Stimulated activated CD4-positive, alpha-beta T cell treated with anti-CD3 and anti-CD28 coated beads, Interleukin-15, amount 100 ng/mL, for 1 hour (primary cell): ENCODE measurements around the gene GDNF.
"Not testable (repeated sequence)": the region's sequence is repeated elsewhere in the genome, so short reads cannot be mapped to it uniquely, and the experiment has no call there.

Experiments used
- DNase-seq, 2 donors: peaks; one replicate each; pipeline ENCODE4 v3.0.0-alpha.2; 2020; ENCODE audit warnings: low read depth in 1 of 2, low spot score in 1 of 2

GDNF gene, protein sequence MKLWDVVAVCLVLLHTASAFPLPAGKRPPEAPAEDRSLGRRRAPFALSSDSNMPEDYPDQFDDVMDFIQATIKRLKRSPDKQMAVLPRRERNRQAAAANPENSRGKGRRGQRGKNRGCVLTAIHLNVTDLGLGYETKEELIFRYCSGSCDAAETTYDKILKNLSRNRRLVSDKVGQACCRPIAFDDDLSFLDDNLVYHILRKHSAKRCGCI

DNA sequence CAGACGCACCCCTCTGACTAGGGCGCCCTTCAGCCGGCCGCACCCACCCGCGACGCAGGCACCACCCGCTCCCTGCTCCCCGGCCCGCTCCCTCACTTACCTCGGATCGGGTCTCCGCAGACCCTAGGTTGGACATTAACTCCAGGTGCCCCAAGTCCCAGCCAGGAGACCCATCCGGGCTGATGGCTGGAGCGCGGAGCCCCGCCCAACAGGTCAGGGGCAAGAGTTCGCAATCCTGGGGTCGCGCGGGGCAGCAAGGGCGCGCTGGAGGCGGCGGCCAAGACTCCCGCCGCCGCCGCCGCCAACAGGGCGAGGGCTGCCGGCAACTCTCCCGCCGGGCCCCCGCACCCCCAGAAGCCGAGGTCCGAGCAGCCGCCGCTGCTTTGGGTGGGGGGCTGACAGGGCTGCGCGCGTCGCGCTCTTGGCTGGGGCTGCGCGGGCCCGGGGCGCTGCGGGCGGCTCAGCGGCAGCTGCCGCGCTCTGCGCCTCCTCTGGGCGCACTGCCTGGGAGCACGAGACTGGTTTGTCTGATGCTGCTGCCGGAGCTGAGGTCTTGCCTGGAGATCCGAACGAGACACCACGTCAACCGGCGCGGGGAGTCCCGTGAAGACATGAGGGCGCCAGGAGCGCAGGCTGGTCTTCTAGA, at the start of gene GDNF:
TSS of gene GDNF (minus strand) at position 635 of the 646 bp plus-strand sequence. CDS start 5,245 bp downstream, outside the sequence.
- no peak for DNase-seq

DNA sequence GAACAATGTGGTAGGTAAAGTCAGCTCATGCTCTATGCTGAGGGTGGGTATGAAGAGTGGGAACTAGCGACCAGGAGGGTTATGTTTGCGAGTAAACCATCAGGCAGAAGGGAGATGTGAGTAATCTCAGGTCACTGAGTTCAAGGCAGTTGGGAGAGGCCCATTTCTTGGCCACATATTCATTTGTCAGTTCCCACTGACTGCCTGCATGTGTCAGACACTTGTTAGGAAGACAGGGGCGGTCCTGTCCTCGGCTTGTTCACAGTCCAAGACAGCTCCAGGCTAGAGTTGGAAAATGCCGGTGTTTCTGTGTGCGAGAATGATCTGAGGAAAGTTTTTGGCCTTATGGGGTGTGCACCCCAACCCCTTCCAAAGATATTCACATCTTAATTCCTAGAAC, 48.6 kb upstream of the GDNF start:
- DNase-seq, result no peak

DNA sequence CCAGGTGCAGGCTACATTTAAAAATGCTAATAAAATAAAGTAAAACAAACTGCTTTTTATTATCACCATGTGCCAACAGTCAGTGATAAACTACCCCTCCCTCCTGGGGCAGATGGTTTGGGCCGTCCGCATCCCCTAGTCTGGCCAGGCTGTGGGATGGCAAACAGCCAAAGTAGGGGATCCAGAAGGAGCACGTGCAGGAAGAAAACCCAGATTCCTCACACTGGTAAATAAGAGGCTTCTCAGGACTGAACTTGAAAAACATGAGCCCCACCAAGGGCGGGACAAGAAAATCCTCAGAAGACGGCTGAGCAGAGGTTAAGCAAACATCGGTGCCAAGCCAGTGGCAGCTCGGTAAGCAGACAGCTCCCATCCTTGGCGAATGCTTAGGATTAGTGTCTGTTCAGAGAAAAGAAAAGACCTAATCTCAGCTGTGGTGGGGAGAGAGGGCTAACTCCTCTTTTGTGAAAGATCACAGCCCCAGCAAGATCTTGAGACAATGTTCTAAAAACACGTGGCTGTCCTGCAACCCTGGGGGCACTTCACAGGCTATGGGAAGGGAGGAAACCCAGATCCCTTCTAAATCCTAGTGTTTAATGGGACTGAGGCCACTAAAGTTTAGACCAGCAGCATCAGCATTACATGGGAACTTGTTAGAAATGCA, 46.5 kb upstream of the GDNF start:
- DNase-seq, result no peak

DNA sequence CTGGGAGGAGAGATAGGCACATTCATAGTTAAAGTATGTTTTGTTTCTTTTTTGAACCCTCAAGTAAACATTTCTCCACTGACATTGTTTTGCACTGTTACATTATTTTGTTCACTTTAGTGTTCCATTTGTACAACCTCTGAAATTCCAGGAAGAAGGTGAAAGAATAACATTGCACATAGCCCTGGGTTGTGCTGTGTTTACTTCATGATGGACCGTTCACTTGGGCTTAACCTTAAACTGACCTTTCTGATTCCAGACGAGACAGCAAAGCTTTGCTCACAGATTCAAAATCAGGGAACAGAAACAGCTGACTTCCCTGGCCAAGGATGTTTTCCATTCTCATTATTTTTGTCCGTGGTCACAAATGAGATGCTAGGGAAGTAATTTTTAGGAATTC, 42.8 kb upstream of the GDNF start:
- no peak for DNase-seq

DNA sequence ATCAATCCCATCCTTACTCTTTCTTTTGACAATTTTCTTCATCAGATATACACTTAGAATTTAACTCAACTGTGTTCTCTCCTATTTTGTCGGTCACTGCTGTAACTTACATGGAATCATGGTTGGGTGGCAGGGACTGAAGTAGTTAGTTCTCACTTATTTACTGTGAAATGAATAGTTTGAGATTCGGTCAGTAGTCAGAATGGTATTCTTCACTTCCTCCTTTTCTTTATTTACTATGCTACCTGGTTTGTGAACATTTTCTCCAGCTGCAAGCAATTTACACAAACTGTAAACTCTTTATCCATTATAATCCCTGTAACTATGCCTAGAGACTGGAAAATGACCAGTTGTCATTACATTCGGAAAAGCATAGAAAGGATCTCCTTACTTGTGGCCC, 41.5 kb upstream of the GDNF start:
- no peak for DNase-seq

DNA sequence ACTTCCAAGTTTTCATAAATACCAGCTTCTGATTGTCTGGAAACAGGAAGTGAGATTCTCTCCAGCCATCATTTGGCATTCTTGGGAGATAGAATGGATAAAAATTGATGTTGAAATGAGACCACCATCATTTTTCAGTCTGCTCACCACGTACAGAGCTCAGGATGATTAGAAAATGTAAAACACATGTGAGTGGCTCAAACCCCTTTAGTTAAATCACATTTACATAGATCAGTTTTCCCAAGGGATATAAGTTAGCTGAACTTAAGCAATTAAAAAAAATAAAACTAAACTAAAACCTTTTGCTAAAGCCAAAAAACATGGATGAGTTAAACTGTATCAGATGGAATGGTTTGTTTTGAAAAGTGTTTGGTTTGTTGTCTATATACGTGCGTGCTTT, 37.1 kb upstream of the GDNF start:
- DNase-seq, result no peak

DNA sequence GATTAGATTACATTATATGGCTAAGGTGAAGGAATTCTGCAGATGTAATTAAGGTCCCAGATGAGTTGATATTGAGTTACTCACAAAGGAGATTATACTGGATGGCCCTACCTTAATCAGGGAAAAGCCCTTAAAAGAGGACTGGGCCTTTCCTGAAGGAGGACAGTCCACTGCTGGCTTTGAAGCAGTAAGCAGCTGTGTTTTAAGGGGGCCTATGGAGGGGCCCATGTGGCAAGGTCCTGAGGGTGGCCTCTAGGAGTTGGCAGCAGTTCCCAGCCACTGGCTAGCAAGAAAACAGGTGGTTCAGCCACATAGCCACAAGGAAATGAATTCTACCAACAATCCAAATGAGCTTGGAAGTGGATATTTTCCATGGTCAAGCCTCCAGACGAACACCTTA, 36.4 kb upstream of the GDNF start:
- DNase-seq, result no peak

DNA sequence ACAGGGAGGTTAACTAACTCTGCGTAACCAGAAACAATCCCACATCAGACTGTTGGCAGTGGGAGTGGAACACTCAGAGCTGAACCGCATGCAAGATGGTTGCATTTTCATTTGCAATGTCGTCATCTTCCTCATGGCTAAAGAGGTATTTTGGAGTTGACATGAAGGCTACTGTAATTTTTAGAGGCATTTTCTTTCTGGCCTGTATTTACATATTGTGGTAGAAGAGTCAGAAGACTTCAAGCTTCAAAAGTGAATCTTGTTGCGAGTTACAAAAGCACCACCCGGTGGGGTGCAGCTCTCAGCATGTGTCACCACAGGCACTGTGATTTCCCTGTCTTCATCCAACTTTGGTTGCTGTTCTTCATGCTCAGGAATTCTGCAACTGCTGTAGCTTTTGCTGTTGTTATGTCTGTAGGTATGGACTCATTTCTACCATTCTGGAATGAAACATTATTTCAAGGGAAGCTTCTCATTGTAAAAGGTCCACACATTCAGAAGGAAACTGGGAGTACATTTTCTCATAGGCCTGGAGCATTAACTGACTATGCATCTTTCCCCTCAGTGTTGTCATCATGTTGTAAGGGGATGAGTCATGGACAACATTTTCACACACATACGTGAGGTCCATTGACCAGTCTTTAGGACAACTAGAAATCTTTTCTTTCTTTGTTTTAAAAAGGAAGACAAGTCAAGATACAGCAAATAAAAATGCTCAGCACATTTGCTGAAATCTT, 35.4 kb upstream of the GDNF start:
- DNase-seq, result no peak

DNA sequence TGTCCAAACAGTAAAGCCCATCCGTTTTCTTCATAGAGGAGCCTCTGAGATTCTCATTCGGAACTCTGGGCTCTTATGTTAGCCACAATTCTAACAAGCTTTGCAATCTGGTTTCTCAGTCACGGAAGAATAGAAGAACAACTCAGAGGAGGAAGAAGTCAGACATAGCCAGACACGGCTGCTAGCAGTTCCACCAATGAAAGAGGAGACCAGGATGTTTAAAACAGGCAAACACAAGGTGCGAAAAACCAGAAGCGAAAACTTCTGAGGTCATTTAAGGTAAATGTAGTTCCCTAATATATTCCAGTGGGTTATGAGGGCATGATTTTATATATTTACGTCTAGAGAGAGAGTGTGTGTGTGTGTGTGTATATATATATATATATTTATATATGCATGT, 34.1 kb upstream of the GDNF start:
- no peak for DNase-seq

DNA sequence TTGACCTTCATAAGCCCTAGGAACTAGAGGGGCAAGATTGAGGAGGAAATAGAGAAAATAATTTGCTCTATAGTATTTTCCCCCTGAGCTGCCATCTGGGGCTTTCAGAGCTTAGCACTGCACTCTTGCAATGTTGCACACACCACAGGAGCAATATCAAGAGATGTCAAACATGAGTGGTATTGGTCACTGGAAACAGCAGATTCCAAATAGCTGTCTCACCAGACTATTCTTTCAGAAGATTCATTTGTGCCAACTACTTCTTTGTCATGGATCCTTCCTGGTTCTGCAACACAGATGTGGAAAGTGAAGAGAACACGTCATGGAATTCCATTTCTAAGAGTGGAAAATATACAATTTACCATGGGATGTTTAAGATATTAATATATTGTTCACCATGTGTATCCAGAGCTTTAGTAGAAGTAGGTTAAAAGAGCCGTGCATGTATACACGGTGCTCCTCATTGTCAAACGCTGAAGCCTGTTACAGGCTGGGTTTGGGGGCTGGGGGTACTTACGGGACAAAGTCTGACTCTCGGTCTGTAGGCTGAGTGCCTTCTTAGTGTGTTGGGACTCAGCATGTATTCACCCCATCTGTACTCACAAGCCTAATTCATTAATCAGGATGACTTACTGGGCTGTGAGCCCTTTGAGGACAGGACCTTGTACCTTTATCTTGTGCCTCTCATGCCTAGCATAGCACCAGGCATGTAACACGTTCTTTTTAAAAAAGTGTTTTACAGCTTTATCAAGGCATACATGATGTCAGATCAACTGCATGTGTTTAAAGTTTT, 31.4 kb upstream of the GDNF start:
- DNase-seq, result no peak

DNA sequence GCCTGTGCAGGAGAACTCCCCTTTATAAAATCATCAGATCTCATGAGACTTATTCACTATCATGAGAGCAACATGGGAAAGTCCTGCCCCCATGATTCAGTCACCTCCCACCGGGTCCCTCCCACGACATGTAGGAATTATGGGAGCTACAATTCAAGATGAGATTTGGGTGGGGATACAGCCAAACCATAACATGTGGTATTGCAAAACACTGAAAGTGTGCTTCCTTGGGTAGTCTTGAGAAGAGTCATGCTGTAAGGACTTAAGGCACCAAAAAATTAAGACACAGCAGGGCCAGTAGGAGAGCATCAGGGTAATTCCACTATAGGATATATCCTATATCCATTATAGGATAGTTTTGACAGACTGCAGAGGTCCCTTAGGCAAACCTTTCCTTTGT, 29.4 kb upstream of the GDNF start:
- no peak for DNase-seq

DNA sequence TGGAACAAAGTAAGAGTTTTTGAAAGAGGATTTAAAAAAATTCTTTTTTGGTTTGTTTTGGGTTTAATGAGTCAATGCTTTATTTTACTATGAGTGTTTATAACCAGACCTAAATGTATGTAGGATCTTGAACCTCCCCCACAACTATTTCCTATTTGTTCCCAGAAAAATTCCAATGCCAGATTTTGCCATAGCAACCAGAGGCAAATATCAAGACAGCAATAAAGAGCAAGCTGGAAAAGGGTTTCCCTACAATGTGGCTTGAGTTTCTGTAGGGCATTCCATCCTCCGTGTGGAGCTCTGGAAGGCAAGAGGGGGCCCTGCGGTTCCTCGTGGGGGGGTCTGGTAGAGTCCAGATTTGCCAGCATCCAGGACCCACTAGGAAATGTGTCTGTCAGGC, 27.8 kb upstream of the GDNF start:
- no peak for DNase-seq

DNA sequence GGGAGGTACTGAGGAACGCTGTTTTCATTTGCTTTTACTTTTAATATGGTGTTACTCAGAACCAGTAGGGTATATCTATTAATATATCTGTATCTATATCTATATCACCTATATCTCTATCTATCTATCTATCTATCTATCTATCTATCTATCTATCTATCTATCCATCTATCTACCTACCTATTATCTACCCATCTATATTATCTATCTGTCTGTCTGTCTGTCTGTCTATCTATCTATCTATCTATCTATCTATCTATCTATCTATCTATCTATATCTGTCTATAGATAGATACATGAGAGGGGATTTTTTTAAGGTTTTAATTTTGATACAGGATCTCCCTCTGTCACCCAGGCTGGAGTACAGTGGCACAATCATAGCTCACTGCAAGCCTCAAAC, 23.1 kb upstream of the GDNF start:
- DNase-seq, result not testable (repeated sequence)

DNA sequence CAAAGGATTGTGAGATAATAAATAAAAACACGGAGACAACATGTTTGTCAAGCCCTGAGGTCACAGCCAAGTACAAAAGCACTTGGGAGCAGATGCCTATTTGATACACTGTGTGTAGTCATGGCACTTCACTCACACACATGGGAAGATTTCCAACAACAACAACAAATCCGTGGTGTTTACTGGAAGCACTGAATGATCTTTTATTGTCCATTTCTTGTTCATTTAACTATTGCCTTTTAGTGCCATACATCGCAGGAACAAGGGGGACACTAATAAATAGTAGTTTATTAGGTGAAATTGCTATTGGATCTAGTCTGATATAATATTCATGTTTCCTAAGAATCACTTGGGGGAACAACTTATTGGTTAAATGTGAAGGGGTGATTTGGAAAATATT, 20.4 kb upstream of the GDNF start:
- DNase-seq, result no peak

DNA sequence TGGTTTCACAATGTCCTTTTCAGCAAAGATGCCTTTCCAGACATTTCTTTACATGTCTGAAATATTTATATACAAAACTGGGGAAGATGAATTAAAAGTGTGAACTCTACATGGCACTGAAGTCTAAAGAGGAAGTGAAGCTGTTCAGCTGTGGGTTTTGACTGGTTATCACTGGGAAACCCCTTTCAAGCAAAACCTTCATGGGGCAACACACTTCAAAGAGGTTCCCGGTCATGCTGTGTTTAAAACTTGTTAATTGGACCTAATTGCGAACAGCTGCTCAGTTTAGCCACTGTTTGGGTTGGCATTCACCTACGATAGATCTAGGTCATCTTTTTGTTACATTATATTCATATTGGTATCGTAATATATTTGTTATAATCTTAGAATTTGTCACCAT, 20.0 kb upstream of the GDNF start:
- DNase-seq, result no peak

DNA sequence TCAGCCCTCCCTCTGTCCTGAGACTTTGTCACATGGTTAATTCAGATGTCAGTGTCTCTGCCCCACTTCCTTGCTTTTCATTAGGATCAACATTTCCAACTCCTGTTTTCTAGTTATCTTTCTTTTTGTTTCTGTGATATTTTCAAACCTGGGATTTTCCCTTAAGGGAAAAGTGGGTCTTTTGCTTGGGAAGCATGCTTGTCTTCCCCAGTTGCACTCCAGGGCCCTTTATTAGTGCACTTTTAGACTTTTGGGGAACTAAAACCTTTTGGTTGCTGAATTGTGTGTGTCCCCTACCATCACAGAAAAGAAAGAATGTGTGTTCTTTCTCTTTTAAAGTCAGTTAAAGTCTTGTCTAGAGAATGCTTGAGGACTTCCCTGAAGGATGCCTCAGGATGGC, 18.4 kb upstream of the GDNF start:
- no peak for DNase-seq

DNA sequence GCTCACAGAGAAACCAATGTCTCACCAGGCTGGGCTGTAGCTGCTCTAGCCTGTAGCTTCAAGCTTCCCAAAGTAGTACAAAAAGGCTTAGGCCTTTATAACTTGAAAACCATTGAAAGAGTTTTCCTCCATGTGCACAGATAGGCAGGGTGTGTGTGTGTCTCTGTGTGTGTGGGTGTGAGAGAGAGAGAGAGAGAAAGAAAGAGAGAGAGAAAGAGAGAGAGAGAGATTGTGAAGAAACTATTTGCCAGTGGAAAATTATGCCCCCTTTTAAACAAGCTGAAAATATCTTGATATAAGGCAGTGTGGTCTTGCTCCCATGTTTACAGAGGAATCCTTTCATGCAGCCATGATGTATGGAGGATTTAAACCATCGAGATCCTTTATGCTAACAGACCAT, 17.9 kb upstream of the GDNF start:
- no peak for DNase-seq

DNA sequence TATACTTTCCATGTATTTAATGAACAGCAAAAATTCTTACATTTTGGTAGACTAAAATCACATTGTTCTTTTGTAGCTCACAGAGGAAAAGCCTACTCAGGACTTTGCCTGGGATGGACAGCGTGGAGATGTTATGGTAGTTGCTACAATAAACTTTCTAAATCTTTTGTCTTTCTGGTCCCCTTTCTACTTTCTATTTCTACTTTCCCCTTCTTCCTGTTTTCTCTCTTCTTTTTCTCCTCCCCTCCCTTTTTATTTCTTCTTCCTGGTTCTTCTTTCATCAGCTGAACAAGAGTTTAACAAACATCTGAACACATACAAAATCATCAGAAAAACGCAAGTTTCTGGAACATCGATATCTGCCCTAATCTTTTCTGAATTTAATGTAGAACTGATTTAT, 15.6 kb upstream of the GDNF start:
- no peak for DNase-seq

DNA sequence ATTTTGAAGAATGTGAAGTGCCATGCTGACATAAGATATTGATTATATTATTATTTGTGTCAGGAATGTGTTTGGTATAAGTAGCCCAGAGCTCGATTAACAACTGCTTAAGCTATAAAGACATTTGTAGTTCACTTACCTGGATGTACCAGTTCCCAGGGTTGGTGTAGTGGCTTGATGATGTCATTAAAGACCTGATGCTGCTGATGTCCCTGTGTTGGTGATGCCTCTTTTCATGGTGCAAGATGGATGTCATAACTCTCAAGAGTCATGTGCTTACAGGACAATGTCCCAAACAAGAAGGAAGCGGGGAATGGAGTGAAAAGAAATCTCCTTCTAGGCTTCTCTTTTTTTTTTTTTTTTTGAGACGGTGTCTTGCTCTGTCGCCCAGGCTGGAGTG, 11.5 kb upstream of the GDNF start:
- no peak for DNase-seq

DNA sequence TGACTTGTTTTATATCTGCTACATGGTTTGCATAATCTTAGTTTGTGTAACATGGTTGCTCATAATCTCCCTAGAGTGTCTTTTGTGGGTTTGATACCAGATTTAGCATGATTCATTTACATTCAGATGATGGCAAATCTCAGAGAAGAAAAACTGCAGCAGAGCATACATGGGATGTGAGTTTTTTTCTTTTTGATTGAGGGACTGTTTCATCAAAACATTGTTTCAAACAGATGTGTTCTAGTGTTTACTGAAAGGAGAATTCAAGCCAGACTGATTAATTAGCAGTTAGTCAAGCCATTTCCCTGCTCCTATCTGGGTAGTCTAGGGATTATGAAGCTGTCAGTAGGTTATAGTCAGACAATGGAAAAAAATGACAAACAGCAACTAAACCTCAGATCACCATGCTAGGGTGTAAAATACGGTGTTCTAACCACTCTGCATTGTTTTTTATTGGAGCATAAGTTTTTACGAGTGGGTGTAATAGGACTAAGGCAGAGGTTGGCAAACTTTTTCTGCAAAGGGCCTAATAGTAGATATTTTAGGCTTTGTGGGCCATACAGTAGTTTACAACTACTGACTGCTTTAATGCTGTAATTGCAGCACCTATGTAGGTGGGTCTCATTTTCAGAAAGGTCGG, 10.5 kb upstream of the GDNF start:
- no peak for DNase-seq

DNA sequence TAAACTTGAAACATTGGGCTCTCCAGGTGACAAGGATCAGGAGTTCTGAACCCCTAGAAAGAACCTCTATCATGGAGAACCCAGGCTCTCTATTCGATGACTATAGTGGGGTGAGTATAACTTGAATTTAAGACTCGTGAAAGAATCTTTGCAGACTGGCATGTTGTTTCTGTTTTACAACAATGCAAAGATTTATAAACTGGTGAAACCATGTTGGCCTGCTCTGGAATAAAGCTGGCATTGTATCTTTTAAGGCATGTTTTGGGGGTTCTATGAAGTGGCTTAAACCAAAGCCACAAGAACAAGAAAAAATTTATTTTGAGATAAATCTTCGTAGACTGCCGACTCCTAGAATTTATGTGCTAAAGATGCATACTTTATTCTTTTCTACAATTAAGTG, 9.8 kb upstream of the GDNF start:
- no peak for DNase-seq
